Neutrophil (primary cell): ENCODE measurements around the gene TAS2R30.

Experiments
- H3K27ac ChIP-seq: fragments of 200-600 bp; sonication (generic); 2 replicates; pipeline ENCODE4 v1.5.1; 2016; ENCODE audit warnings: mild to moderate bottlenecking, moderate library complexity
- H3K27me3 ChIP-seq: fragments of 200-600 bp; sonication (generic); 2 replicates; pipeline ENCODE4 v1.6.0; 2016; ENCODE audit warnings: mild to moderate bottlenecking
- H3K36me3 ChIP-seq: fragments of 200-600 bp; sonication (generic); 2 replicates; pipeline ENCODE4 v1.5.1; 2017
- H3K4me1 ChIP-seq, 2 experiments: fragments of 200-600 bp in 1 of 2; sonication (generic) in 1 of 2; 1 replicate in 1 of 2; 2 replicates in 1 of 2; pipeline versions ENCODE4 v1.5.1 to v1.6.1; 2013 to 2016; ENCODE audit warnings: low read depth in 1 of 2, low read length in 1 of 2, mild to moderate bottlenecking in 1 of 2, moderate library complexity in 1 of 2; ENCODE audit not compliant: control insufficient read depth in 1 of 2, insufficient read depth in 1 of 2
- H3K4me3 ChIP-seq, 2 experiments: fragments of 200-600 bp in 1 of 2; sonication (generic) in 1 of 2; 1 replicate in 1 of 2; 2 replicates in 1 of 2; pipeline ENCODE4 v1.5.1; 2013 to 2016; ENCODE audit warnings: low read depth in 1 of 2, low read length in 1 of 2, mild to moderate bottlenecking in 1 of 2, moderate library complexity in 1 of 2
- H3K9me3 ChIP-seq: fragments of 200-600 bp; sonication (generic); 2 replicates; pipeline ENCODE4 v1.5.1; 2016
- CTCF ChIP-seq: fragments of 200-600 bp; sonication (generic); IDR thresholded peaks from 2 replicates; pipeline ENCODE4 v1.5.1; 2016; ENCODE audit warnings: antibody characterized with exemption

The TAS2R30 gene

GRCh38 chr12:11147420-11147819, 13.0 kb upstream of the TAS2R30 start:
- TF ChIP-seq CTCF, result no peak
- no peaks in the 10 kb centered on the region for H3K27me3 ChIP-seq
- H3K4me1 ChIP-seq, result no peaks in the 10 kb centered on the region
- no peaks in the 10 kb centered on the region for H3K9me3 ChIP-seq
- H3K4me3 ChIP-seq, result no peak overlapping the region
- no peaks in the 10 kb centered on the region for H3K36me3 ChIP-seq
- no peak overlapping the region for H3K27ac ChIP-seq

- H3K36me3 ChIP-seq, result no peaks in the 10 kb centered on the region
- TF ChIP-seq CTCF, result no peak
- H3K4me3 ChIP-seq, result no peak overlapping the region
- no peaks in the 10 kb centered on the region for H3K27me3 ChIP-seq
- H3K9me3 ChIP-seq, result no peaks in the 10 kb centered on the region
- H3K4me1 ChIP-seq, result no peaks in the 10 kb centered on the region
- H3K27ac ChIP-seq, result no peak overlapping the region
Measured at GRCh38 chr12:11144297-11144696, 9.9 kb upstream of the TAS2R30 start.

GRCh38 chr12:11143352-11143751, 8.9 kb upstream of the TAS2R30 start:
- no peak for TF ChIP-seq CTCF
- Histone ChIP-seq H3K9me3 (no peaks in the 10 kb centered on the region), H3K4me1 (no peaks in the 10 kb centered on the region), H3K27me3 (no peaks in the 10 kb centered on the region), H3K36me3 (no peaks in the 10 kb centered on the region), H3K4me3 (no peak overlapping the region), H3K27ac (no peak overlapping the region)

GRCh38 chr12:11136075-11136474, 1.6 kb upstream of the TAS2R30 start:
- no peak for TF ChIP-seq CTCF
- H3K9me3 ChIP-seq, result no peaks in the 10 kb centered on the region

GRCh38 chr12:11133816-11134215, 628 bp downstream of the TAS2R30 start:
- Histone ChIP-seq H3K36me3 (no peaks in the 10 kb centered on the region), H3K27ac (no peak overlapping the region), H3K4me3 (no peak overlapping the region), H3K27me3 (no peaks in the 10 kb centered on the region), H3K9me3 (no peaks in the 10 kb centered on the region), H3K4me1 (no peaks in the 10 kb centered on the region)
- no peak for TF ChIP-seq CTCF

More at GRCh38 chr12:11136075-11136474, 1.6 kb upstream of the TAS2R30 start:
- Histone ChIP-seq H3K4me1 (no peaks in the 10 kb centered on the region), H3K4me3 (no peak overlapping the region), H3K27me3 (no peaks in the 10 kb centered on the region), H3K27ac (no peak overlapping the region), H3K36me3 (no peaks in the 10 kb centered on the region)

GRCh38 chr12:11133162-11133561, 1.3 kb downstream of the TAS2R30 start:
- Histone ChIP-seq H3K36me3 (no peaks in the 10 kb centered on the region), H3K27me3 (no peaks in the 10 kb centered on the region), H3K4me1 (no peaks in the 10 kb centered on the region), H3K27ac (no peak overlapping the region), H3K9me3 (no peaks in the 10 kb centered on the region), H3K4me3 (no peak overlapping the region)
- TF ChIP-seq CTCF, result no peak
